RKO (cell line): ENCODE results near the gene AHNAK.
A peak's percentile ranks its signal among the peaks of the same experiment; 100 is the strongest.

Experiments used
- DNase-seq: peaks from one replicate; pipeline ENCODE4 v3.0.0-alpha.2; 2016; ENCODE audit warnings: low spot score

The AHNAK gene

GRCh38 chr11:62498031-62498430 is 48.6 kb downstream of the AHNAK start:
- DNase-seq: no peak

DNA sequence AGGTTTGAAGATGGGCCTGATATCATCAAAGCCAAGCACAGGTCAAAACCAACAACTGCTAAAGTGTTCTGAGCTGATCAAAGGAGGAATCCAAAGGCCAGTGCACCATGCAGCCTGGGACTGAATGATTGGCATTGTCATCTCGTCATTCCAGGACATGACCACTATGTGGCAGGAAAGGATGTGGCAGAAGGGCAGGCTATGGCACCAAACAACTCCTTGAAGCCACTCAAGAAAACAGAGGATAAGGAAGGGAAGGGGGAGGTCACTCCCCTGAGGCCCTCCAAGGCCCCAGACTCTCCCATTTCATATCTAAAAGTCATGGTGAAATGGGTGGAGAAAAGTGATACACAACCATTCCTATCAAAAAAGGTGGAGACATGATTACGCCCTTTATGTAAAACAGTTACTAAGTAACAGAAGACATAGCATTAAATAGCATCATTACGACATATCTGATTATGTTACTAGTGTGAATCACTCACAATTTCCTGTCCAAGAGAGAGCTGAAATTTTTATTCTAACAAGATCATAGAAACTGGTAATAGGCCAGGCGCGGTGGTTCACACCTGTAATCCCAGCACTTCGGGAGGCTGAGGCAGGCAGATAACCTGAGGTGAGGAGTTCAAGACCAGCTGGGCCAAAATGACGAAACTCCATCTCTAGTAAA is 49.3 kb downstream of the AHNAK start:
- peak; percentile 72 for DNase-seq

DNA sequence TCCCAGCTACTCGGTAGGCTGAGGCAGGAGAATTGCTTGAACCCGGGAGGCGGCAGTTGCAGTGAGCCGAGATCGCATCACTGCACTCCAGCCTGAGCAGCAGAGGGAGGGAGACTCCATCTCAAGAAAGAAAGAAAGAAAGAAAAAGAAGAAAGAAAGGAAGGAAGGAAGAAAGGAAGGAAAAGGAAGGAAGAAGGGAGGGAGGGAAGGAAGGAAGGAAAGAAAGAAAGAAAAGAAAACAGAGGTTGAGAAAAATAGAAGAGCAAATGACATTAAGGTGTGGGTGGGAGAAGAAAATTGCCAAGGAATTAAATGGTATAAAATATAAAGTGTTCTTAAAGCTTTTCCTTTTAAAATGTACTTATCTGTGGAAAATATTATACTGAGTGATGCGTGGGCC is 49.9 kb downstream of the AHNAK start:
- DNase-seq: no peak

DNA sequence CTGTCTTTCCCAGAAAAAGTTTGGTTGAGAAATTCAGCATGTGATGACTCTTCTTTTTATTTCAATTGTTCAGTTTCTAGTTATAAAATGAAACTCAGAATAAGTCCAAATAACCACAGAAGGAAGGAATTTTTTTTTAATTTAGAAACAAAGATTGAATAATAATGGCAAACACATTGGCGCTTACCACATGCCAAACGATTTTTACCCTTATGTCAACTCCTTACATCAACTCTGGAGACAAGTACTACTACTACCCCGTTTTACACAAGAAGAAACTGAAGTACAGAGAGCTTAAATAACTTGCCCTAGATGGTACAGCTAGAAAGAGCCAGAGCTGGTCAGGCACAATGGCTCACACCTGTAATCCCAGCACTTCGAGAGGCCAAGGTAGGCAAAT is 52.4 kb downstream of the AHNAK start:
- no peak for DNase-seq

GRCh38 chr11:62493801-62494200 is 52.8 kb downstream of the AHNAK start:
- no peak for DNase-seq

- no peak for DNase-seq
Measured at GRCh38 chr11:62492586-62492985, 54.0 kb downstream of the AHNAK start.

DNA sequence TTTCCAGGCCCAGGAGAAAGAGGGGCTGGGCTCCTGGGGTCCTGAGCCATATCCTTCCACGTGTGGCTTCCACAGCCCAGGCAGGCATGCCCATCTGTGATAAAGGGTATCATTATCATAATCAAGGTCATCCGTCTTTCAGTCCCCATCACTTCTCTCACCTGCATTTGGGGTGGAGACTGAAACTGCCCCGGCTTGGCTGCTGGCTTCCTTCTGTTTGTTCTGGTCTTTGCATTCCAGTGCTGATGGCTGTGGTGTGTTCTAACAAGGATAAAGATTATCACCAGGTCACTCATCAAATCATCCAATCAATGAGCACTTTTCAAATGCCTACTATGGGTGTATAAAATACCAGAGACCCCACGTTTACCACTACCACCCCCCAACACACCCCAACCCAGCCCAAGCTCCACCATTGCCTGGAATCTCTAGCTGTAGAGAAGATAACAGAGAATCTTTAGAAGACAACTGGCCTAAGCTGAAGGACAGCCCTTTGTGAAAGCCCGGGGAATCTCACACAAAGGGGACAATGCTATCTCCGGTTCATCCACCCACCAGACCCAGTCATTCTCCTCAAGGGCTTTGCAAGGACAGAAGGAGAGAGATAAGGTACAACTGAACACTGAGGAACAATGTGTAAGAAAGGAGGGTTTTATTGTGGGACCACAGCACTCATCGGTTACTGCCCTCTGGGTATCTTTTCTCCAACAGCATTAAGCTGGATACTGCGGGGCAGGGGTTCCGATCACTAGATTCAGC is 54.9 kb downstream of the AHNAK start:
- no peak for DNase-seq

DNA sequence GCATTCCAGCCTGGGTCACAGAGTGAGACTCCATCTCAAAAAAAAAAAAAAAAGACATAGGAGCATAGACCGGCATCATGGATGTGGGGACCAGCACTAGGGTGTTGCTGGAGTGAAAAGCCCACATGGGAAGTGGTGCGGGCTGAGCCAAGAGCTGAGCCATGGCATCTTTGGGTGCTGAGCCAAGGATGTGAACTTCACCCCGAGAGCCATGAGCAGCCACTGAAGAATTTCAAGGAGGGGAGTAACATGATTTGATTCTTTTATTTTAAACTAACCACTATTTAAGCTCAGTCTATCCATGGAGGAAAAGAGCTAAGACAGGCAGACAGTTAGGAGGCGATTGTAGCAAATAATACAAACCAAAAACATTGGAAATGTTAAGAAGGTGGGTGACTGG is 57.4 kb downstream of the AHNAK start:
- DNase-seq: no peak

DNA sequence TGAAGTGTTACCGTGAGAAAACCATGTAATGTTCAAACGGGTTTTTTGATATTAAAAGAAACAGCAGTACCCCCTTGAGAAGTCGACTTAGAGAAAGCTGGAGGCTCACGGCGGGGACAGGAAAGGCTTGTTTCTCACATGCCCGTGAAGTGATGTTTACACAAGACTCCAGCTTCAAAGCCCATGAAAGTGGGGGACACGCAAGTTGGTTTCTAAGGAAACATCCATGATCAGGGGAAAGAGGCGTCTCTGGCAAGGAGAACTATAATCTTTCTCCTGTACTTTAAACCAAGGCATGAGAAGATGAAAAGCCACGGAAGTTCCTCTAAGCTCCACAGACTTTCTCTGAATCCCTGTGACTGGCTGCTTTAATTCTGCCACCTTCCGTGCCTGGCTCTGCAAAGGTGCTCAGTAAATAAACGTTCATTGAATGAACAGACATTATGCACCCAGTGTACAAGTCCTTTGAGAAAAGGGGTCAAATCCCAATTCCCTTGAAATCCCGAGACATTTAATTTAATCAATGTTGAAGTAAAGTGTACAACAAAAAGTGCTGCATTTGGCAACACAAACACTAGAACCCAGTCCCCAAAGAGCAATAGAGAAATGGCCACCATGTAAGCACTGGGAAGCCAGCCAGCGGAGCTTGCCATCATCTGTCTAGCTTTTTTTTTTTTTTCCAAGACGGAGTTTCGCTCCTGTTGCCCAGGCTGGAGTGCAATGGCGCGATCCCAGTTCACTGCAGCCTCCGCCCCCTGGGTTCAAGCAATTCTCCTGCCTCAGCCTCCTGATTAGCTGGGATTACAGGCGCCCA is 58.7 kb downstream of the AHNAK start:
- DNase-seq: no peak

DNA sequence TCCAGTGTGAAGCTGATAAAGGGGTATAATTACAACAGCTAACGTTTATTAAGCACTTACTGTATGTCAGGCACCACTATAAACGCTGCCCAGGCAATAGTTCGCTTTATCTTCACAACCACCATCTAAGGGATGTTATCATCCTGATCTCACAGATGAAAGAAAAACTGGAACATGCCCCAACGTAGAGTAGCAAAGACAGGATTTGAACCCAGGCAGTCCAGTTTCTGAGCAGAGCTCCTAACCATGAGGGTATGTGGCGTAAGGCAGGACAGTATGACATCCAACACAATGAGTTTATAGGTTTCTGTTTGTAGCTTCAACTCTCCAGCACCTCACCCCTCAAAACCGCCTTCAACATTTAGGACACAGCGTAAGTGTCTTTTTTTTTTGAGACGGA is 59.5 kb downstream of the AHNAK start:
- DNase-seq: no peak

DNA sequence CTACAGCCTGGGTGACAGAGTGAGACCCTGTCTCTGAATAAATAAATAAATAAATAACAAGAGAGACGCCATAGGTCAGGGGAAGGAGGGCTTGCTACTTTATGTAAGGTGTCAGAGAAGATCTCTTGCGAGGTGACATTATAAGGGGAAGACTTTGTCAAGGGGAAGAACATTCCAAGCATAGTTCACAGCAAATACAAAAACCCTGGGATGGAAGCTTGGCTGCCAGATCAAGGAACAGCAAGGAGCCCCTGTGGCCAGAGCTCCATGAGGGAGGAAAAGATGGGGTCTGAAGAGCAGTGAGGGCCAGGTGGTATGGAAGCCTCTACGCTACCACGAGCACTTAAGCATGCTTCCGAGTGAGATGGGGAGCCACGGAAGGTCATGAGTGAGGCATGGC is 62.3 kb downstream of the AHNAK start:
- no peak for DNase-seq

DNA sequence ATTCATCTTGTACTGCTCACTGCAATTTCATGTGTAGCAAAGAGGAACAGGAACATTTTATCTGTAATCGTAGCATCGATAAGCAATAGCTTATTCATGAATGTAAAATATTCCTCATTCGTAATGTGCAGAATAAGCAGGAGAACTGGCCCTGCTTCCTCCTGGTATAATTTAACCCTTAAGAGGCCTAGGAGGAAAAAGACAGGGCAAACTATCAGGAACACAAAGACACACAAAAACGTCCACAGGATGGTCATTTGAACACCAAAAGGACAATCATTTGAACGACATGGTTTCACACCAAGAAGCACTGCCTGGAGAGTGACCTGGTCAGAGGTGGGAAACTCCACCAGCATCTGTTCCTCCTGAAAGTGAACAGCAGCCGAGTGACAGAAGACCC is 63.9 kb downstream of the AHNAK start:
- DNase-seq: no peak

DNA sequence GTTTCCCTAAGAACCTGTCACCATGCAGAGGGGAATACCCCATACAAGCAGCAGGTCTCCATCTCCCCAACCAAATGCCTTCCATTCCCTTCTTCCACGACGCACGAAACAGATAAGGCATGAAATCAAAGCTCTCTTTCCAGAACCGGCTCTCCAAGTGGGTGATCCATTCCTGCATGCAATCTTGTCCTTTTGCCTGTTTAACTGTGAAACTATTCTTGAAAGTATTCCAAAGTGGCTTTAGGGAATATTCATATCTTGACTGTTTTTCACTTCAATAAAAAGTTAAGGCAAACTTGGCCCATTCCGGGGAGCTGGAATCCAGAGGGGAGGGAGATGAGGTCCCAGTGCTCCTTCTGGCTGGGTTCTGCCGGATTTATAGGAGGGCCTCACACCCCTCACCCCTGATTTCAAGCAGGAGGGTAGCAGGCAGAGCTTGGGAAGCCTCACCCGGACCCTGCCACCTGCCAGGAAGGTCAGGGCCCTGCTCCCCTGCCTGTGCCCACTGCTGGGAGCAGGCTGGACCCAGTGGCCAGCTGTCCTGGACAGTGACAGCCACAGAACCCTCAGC is 66.9 kb downstream of the AHNAK start:
- no peak for DNase-seq

- no peak for DNase-seq
Measured at GRCh38 chr11:62477927-62478326, 68.7 kb downstream of the AHNAK start.

GRCh38 chr11:62472063-62472884 is 74.3 kb downstream of the AHNAK start:
- peak; percentile 23 for DNase-seq

DNA sequence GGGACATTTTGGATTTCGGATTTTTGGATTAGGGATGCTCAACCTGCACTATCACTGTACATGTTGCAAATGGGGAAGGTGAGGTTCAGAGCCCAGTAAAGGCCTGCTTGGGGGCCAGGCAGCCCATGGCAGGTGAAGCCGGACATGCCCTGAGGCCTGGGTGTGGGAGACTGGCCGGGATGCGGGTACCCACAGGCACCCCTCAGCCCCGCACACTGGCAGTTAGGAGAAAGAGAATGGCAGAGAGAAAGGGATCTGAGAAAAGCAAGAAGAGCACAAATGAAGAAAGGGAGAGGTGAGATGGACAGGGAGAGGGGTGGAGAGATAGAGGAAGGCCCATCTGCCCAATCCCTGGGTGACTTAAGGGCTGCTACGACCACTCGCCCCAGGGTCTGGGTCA is 75.0 kb downstream of the AHNAK start:
- no peak for DNase-seq

DNA sequence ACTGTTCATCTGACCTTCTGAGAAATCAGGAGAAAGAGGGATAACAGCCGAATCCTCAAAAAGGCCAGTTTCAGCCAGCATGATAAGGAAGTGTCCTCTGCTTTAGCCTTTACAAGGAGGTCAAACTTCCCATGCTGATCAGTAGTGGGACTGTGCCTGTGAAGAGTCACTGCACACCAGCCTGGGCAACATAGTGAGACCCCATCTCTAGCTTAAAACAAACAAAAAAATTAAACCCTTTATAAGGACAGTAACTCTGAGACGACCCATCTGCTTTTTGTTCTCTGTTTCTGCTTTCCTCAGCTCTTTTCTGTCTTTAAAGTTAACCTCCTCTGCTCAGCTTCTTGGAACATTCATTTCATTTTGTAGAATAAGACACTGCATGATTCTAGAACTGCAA is 78.0 kb downstream of the AHNAK start:
- no peak for DNase-seq

DNA sequence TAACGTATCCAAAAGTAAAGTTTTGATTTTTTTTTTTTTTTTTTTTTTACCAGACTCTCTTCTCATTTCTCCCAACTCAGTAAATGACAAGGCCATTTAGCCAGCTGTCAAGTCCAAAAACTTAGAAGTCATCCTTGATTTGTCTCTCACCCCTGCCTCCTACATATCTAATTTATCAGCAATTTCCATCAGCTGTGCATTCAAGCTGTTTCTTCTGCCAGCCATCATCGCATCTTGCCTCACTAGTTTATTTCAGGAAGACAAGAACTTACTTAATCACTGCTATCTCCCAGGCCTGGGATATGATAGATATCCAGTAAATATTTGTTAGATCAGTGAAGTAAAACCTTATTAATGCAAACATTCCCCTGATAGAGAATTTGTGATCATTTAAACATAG is 80.2 kb downstream of the AHNAK start:
- DNase-seq: no peak

DNA sequence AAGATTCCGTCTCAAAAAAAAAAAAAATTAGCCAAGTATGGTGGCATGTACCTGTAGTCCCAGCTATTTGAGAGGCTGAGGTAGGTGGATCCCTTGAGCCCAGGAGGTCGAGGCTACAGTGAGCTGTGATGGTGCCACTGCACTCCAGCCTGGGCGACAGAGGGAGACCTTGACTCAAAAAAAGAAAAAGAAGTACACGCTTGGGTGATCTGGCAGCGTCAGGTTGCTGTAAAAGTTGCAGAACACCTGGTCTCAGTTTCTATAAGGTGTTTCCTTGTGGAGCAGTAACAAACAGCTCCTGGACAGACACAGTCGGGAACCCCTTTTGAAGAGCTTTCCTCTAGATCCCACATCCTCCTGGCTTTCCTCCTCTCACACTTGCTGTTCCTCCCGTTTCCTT is 82.0 kb downstream of the AHNAK start:
- no peak for DNase-seq

- no peak for DNase-seq
Measured at GRCh38 chr11:62463121-62463542, 83.5 kb downstream of the AHNAK start.

DNA sequence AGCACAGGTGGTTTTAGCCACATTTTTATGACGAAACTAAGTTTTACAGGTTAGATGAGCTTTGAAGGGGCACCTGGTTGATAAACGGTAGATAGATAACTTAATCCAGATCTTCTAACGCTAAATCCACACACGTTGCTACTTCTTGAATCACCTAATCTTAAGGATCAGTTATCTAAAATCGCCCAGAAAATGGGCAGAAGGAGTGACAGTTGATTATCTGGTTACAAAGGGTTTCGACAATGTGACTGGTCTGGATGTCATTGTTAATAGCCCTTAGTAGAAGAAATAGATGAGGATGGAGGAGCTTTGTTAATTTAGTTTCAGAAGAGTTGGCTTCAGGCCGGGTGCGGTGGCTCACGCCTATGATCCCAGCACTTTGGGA is 84.1 kb downstream of the AHNAK start:
- DNase-seq: no peak
